COLO668 (cell line): ENCODE data around the gene AKAP6.
"Not testable (repeated sequence)": the region's sequence is repeated elsewhere in the genome, so short reads cannot be mapped to it uniquely, and the experiment has no call there.

ENCODE experiments used
- DNase-seq: peaks from one replicate; lab custom pipeline; 2025; ENCODE audit not compliant: unreplicated experiment; lab: John Stamatoyannopoulos, UW

AKAP6 gene

DNA sequence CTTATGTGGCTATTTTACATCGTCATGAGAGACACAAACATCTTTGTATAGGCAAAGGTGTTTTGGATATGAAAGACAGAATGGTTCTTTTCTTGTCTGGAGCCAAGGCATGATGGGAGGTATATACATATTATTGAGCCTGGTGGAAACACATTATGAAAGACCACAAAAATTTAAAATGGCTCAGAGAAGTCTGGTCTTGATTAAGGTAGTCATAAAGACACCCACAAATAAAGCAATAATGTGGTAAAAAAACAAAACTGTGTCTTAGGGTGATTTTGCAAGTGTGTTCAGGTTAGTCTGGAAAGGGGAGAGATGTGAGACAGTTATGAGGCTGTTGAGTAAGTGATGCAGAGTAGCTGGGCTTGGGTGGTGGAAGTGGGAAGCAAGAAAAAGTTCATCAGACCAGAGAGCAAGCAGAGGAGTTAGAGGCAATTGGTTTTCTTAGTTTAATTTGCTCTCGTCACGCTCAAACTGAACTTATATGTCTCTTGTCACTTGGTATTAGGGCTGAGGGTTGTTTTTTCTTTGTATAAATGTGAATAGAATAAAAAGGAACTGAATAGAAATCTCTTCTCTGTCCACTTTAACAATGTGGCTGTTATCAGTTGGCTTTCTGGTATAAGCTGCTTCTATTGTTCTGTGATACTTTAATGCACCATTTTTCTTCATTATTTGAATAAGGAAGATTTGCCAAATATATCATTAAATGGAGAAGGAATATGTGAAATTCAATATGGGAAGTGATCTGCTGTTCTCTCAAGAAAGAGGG lies 115.0 kb downstream of the AKAP6 start:
- DNase-seq, result no peak

DNA sequence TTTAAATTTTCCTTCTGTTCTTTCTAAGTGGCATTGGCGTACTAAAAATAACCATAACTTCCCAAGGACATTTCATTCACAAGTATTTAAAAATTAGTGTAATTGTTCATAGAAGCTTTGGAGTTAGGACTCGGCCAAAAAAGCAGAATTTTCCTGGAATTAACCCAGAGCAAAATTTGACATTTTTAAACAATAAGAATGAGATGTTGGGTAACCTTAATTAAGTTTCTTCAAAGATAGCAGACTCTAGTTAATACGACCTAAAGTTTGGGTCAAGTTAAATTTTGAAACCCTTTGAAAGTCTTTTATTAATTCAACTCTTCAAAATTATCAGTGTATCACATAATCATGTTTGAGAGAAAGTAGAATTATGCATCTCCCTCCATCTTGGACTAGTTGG lies 118.3 kb downstream of the AKAP6 start:
- DNase-seq, result no peak

DNA sequence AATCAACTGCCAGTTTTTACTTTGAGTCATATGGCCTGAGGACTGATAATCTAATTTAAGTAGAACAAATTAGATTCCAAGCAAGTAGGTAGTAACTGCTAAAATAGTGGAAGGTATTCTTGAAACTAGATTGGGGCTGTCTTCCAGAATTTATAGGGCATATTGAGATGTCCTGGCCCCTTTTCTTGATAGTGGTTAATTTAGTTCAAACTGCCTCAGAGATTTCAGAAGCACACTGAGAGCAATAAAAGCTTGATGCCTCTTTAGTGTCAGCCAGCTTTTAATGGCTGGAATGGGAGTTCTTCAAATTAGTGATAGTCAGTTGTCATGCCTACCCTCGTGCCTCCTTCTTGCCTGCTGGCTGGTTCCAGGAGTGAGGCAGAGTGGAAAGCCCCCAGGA lies 120.5 kb downstream of the AKAP6 start:
- DNase-seq, result no peak

DNA sequence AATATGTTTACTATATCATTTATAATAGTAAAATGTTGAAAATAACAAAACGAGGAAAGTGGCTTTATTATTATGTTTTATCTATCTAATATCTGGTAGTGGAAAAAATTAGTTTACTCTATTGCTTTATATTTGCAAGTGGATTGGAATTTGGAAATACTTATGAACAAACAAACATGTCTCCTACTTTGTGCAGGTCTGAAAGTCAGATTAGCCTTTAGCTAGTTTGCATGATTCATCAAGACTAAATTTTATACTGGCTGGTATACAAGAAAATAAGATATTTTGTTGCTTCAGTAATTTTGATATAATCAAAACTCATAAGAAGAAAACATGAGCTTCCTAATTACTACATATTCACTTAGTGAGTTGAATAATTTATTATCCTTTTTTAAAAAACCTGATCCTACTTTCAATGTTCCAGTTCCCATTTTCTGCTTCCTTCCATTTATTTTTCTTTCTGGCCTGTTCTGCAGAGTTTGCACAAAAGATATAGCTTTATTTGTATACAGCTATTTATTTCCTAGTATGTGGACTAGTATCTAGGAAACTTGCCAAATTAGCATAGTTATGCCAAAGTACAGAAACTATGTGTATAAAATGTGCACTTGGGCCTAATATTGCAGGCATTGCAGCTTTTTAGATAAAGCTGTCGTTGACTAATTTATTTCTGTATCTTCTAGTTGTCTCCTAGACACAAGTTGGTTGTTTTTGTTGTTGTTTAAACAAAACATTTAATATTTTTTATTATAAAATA lies 122.0 kb downstream of the AKAP6 start:
- no peak for DNase-seq

DNA sequence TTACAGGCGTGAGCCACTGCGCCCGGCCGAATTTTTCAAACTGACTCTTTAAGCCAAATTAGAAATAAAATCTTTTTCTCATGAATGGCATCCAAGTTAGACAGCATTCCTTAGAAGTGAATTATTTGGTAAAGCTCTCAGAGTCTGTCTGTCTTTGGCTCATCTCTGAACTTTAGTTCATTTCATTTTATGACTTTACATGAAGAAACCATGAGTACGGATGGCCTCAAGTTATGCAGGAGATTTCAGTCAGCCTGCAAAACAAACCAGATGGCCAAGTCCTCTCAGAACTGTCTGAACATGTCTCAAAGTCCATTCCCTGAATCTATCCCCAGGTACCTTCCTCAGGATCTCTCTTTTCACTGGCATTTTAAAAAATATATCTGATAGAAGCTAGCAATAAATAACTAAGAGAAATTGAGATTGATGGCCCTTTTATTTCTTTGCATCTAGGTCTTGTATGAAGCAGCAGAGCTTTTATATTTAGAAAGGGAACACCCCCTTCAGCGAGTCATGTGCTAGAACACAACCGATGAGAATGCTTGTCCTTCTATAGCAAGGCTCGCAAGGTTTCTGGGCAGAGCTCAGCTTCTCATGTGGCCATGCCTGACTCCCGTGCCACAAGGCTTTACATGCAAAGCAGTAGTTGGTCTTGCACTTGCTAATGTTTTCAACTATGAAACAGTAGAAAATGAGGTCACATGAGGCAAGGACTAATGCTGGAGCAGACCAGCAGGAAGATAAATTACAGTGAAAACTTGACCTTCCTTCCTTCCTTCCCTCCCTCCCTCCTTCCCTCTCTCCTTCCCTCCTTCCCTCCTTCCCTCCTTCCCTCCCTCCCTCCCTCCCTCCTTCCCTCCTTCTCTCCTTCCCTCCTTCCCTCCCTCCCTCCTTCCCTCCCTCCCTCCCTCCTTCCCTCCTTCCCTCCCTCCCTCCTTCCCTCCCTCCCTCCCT lies 125.0 kb downstream of the AKAP6 start:
- DNase-seq, result no peak

DNA sequence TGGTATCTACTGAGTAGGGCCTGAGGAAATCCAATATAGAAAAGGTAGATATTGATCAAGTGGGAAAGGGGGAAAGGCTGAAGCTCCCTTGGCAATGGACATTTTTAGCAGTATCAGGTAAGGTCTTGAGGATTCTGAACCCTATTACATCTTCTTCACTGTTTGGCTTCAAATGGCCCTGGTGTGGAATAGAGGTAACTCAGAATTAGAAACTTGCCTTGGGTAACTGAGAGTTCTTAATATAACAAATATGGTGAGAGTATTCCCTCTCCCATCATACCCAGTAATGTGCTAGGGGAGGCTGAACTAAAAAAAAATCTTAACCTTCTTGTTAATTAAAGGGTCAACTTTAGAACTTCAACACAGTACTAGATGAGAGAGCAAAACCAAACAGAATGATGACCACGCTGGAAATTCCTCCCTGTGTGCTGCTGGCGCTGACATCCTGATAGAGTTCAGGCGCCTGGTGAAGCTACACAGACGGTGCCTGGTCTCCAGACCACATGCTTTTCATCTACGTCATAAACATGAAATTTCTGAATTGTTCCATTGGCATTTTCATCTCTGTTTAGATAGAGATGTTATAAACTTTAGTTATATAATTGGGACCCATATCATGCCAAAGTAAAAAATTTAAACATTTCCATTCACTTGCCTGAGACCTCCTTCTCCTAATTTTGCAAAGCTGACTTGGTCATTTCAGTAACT lies 128.3 kb downstream of the AKAP6 start:
- no peak for DNase-seq

DNA sequence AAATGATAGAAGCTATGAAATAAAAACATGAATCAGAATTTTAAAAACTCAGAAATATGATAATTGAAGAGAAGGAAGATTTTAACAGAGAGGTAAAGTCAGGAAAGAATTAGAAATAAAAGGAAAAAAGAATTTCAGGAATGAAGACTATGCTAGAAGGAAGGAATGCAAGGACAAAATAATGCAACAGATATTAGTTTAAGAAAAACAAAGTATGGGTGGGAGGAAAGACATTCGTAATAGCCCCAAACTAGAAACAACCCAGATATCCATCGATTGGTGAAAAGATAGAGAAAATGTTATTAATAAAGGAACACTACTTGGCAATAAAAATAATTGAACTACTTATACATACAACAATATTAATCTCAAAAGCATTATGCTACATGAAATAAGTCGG lies 129.6 kb downstream of the AKAP6 start:
- no peak for DNase-seq

DNA sequence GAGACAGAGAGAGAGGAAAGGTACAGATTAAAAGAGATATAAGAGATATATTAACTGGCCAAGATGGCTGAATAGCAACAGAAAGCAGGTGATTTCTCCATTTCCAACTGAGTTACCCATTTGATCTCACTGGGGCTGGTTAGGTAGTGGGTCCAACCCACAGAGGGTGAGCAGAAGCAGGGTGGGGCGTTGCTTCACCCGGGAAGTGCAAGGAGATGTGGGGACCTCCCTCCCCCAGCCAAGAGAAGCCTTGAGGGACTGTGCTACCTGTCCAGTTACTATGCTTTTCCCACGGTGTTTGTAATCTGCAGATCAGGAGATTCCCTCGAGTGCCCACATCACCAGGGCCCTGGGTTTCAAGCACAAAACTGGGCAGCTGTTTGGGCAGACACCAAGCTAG lies 131.2 kb downstream of the AKAP6 start:
- no peak for DNase-seq

DNA sequence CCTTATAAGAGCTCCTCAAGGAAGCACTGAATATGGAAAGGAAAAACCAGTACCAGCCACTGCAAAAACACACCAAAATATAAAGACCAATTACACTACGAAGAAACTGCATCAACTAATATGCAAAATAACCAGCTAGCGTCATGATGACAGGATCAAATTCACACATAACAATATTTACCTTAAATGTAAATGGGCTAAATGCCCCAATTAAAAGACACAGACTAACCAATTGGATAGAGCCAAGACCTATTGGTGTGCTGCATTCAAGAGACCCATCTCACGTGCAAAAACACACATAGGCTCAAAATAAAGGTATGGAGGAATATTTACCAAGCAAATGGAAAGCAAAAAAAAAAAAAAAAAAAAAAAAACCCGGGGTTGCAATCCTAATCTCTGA lies 133.5 kb downstream of the AKAP6 start:
- DNase-seq, result not testable (repeated sequence)

DNA sequence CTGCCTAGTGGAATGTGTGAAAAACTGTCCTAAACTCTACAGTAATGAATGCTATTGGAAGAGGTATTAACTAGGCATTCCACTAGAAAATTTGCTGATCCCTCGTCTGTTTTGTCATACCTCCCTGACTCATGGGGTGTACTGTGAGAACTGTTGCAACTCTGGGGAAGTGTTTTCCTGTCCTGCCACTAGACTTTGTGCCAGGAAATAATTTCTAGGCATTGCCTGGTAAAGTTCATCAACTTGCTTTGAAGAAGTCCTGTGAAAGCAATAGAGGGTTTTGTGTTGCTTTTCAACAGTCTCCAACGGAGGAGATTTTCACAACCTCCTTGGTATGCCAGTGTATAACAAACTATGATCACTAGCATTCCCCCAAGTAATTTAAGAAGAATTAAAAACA lies 139.9 kb downstream of the AKAP6 start:
- no peak for DNase-seq

DNA sequence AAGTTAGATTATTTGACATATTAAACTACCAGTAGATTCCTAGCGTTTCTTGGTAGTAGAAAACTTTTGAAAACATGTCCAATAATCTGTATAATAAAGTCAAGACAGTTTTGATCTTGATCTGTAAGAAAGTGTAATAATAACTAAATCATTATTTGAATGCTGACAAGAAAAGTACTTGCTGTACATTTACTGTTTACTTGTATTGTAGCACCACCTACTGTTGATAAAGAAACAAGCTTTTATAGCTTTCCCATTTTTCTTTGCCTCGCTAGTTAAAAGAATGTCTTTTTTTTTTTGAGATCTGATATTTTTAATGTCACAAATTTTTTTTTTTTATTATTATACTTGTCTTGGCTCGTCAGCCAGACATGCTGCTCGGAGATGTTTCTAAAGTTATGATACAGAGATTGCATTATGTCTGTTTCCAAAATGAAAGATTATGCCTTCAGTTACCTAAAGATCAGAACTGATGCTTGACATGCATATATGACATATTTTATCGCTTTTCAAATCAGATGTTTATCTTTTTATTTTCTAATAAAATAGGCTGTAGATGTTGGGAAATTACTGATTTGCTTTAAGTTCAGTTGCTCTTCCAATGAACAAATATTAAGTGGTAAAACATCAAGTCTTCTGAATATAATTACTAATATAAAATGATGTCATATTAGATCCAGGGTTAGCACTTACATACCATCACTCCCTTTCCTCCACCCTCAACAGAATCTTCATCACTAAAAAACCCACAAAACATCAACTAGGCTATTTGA lies 140.5 kb downstream of the AKAP6 start:
- DNase-seq, result no peak

DNA sequence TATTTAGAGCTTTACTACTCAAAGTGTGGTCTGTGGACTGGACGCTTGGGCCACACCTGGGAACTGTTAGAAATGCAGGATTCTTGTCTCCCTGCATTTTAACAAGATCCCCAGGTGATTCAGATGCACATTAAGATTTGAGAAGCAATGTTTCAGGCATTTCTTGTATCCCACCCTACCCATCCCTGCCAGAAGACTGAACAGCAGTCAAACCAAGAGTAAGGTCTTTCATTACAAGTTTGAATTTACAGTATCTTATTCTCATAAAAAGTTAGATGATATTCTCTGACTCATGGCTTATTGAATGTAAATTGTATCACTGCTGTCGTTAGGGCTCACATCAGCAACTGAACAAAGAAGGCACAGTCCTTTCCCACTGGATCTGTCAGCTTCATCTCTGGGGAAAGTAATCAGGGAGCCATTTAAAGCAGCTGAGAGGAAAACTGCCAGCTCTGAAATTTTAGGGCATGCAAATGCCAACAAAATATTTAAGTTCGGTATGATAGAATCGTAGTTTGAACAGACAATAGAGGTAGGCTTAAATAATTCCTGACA lies 141.1 kb downstream of the AKAP6 start:
- no peak for DNase-seq

DNA sequence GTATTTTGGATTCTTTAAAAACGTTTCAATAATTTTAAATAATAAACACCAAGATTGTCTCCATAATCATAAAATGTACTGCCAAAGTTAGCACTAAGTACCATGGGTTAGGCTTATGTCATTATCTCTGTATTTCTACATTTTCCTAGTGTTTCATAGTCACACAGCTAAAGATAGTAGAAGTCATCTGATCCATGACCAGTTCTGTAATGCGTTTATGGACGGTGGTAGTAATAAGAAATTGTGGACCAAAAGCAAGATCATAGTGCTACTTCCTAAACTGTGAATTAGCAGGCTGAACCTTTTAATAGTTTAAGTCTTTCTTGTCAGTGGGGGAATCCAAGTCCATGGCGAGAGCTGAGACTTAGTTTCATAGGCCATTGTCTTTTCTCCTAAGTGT lies 142.1 kb downstream of the AKAP6 start:
- no peak for DNase-seq

DNA sequence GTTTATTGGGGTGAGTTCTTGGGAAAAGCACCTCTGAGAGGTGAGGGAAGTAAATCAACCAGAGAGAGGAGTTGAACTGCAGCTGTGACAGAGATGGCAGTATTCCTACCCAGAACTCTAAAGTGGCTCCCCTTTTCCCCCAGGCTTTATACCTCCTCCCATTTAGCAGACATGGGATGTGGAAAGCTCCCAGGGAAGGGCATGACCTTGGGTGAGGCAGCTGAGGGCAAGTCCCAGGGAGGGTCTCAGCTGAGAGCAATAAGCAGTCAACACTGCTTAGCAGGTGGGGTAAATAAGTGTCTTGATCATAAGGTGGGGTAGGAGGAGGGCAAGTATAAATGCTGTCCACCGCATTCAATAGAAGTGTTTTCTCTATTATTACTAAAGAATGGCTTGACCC lies 143.0 kb downstream of the AKAP6 start:
- no peak for DNase-seq

DNA sequence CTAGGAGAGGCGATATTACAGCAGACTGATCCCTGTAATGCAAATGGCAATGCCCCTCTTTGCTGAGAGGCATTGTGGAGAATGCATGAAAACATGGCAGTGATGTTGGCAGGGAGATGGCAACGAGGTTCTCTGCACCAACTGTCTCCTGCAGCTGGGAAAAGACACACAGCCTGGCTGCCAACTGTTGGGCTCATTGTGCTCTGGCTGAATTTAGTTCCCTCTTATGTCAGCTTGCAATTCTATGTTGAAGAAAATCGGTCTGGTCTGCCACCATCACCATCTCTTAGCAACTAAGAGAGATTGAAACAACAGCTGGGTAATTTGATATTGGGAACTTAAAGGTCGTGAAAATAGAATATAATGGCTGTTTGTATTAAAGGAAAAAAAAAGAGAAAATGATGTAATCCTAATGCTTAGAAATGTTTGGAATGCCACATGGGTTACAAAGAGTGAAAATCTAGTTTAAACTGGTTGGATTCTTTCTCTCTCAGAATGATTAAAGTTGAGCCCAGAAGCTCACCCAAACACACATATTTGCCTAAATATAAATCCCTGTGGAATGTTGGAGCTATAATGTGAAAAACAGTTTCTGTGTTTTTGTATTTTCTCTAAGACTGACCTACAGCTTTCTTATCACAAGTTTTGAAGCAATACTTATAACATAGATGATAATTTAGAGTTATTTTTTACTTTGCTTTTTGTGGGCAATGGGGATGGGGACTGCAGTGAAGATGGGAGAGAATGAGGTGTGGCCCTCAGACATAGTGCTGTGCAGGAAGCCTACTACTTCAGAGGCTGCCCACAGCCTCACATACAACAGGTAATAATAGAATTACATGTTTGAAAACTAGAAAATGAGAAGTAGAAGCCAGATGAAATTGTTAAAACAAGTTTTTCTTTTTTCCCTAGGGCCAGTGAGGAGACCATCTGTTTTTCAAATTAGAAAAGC lies 143.7 kb downstream of the AKAP6 start:
- peak; percentile 18 for DNase-seq

DNA sequence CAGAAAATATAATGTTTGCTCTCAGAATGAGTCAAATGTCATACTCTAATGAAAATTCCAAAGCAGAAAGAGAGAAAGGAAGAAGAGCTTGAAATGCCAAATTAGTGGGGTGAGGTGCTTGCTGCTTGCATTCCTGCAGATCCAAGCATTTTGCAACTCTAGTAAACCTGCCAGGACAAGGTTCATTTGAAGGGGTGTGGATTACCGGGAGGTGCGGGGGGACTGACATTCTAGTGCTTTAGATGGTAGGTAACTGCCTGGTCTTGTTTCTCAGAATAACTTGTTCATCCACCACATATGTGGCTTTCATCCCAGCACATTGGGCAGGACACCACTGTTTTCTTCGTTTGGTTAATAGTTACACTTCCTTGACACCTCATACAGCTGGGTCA lies 144.4 kb downstream of the AKAP6 start:
- no peak for DNase-seq

DNA sequence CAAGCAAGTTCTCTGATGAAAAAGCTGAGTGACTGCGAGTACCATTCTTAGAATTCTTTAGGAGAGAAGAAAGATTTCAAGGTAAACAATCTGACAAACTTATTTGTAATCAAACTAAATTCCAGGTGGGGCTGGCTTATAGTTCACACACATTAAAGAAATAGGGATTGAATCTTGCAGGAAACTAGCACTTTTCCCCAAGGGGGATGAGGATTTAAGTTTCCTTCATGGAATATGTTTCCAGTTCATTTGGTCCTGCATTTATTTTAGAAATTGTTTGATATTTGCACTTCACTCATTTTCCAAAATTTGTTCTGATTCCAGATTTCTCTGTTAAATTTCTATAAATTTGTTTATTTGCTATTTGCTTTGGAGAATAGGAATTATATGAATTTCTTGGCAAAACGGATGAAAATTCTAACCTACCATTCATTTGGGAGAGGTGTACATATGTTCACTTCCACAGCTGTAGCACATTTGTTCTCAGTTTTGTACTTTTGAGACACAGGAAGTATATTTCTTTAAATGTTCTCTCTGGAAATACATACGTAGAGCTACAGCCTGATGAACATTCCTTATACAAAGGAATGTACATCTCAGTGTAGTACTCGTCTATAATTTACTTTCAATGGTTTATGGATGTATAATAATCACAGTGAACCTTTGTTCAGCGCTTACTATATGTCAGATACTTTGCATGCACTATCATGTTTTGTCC lies 145.5 kb downstream of the AKAP6 start:
- DNase-seq, result no peak

DNA sequence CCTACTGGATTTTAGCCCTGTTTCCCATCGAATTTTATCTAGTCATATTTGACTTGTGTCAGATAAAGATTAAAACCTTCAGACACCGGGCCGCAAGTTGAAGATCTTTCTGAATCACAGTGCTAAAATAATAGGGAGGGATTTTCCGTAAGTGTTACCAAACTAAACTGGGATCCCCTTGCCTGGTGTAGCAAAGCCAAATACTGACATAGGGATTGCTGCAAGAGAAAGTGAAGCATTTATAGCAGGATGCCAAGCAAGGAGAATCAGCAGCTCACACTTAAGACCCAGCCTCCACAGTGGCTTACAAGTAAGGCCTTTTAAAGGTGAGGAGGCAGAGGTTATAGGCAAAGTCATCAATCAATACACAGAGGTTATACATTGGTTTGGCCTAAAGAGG lies 147.4 kb downstream of the AKAP6 start:
- no peak for DNase-seq
